Suprapubic skin (tissue), 4 donors: ENCODE data around the gene TKT. TPM values are rescaled to one million over a fixed set of nuclear protein-coding genes. Genes with fewer than 3 reads are reported as not detected.
A peak's percentile ranks its signal among the peaks of the same experiment; 100 is the strongest.

Experiments used
- DNase-seq, 2 donors: peaks; one replicate each; pipeline ENCODE4 v3.0.0-alpha.2; 2019; ENCODE audit warnings: low spot score in 2 of 2
- H3K27ac ChIP-seq: fragments of 200-600 bp; sonication (generic); one replicate; pipeline ENCODE4 v1.5.1; 2019
- H3K27me3 ChIP-seq: fragments of 200-600 bp; sonication (generic); one replicate; pipeline ENCODE4 v1.5.1; 2019
- H3K36me3 ChIP-seq: fragments of 200-600 bp; sonication (generic); one replicate; pipeline ENCODE4 v1.5.1; 2019
- H3K4me1 ChIP-seq: fragments of 200-600 bp; sonication (generic); one replicate; pipeline ENCODE4 v1.5.1; 2019
- H3K4me3 ChIP-seq: fragments of 200-600 bp; sonication (generic); one replicate; pipeline ENCODE4 v1.5.1; 2019; ENCODE audit warnings: mild to moderate bottlenecking
- H3K9me3 ChIP-seq: fragments of 200-600 bp; sonication (generic); one replicate; pipeline ENCODE4 v1.5.1; 2019
- EP300 ChIP-seq: sonication (generic); formaldehyde crosslinking; IDR thresholded peaks from one replicate; pipeline ENCODE4 v1.6.1; 2017; ENCODE audit warnings: antibody characterized with exemption
- POLR2A ChIP-seq, 2 donors: fragments of 450-650 bp; IDR thresholded peaks; one replicate each; pipeline ENCODE4 v1.6.1; 2017; ENCODE audit warnings: antibody characterized with exemption in 2 of 2, mild to moderate bottlenecking in 2 of 2, moderate library complexity in 2 of 2
- POLR2AphosphoS5 ChIP-seq, 3 donors: sonication (generic); formaldehyde crosslinking; IDR thresholded peaks; one replicate each; pipeline ENCODE4 v1.6.1; 2017; ENCODE audit warnings: antibody characterized with exemption in 3 of 3
- WGBS: methylation state at CpG from one replicate; pipeline ENCODE4 v1.1.5; 2018; 5-methylcytosine and 5-hydroxymethylcytosine counted together
- total RNA-seq, 4 donors: library from RNA; depleted of rRNA; stranded (reverse); fragments of >200 nt; gene quantifications; one replicate each; pipeline ENCODE4 v1.1.0, GENCODE V29; 2016
- TF ChIP-seq, protein P1 (sequence below), 2 donors: fragments of 200-600 bp in 1 of 2; fragments of 450-650 bp in 1 of 2; sonication (generic) in 1 of 2; IDR thresholded peaks; one replicate each; pipeline ENCODE4 v1.5.1; 2016 to 2019; ENCODE audit warnings: antibody characterized with exemption in 2 of 2, mild to moderate bottlenecking in 1 of 2, moderate library complexity in 1 of 2

The TKT gene
- total RNA-seq, 4 donors from 2014 or later = 107 to 194 (median 155) TPM

GRCh38 chr3:53195066-53195450 lies 60.8 kb downstream of the TKT start:
- H3K4me1 ChIP-seq = peaks cover 20% of the 10 kb centered on the region
- 84% methylated on average over 7 of the region's 10 CpGs for WGBS
- no peaks in the 10 kb centered on the region for H3K27me3 ChIP-seq
- H3K27ac ChIP-seq = no peak overlapping the region
- H3K36me3 ChIP-seq = peaks cover 13% of the 10 kb centered on the region
- H3K4me3 ChIP-seq = no peak overlapping the region
- DNase-seq = no peak
- TF ChIP-seq, protein P1, sequence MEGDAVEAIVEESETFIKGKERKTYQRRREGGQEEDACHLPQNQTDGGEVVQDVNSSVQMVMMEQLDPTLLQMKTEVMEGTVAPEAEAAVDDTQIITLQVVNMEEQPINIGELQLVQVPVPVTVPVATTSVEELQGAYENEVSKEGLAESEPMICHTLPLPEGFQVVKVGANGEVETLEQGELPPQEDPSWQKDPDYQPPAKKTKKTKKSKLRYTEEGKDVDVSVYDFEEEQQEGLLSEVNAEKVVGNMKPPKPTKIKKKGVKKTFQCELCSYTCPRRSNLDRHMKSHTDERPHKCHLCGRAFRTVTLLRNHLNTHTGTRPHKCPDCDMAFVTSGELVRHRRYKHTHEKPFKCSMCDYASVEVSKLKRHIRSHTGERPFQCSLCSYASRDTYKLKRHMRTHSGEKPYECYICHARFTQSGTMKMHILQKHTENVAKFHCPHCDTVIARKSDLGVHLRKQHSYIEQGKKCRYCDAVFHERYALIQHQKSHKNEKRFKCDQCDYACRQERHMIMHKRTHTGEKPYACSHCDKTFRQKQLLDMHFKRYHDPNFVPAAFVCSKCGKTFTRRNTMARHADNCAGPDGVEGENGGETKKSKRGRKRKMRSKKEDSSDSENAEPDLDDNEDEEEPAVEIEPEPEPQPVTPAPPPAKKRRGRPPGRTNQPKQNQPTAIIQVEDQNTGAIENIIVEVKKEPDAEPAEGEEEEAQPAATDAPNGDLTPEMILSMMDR (IDR thresholded peaks at IDR 0.05) = no peak
- TF ChIP-seq POLR2A (IDR thresholded peaks at IDR 0.05) (no peak), POLR2AphosphoS5 (IDR thresholded peaks at IDR 0.05) (no peak), EP300 (no peak)
- no peaks in the 10 kb centered on the region for H3K9me3 ChIP-seq

- H3K4me3 ChIP-seq = no peak overlapping the region
Measured at GRCh38 chr3:53194210-53195065, 61.4 kb downstream of the TKT start.

GRCh38 chr3:53193466-53194209 lies 62.2 kb downstream of the TKT start:
- no peak overlapping the region for H3K4me3 ChIP-seq
- H3K36me3 ChIP-seq = peaks cover 27% of the 10 kb centered on the region
- WGBS = 65% methylated on average over 11 of the region's 11 CpGs
- H3K27me3 ChIP-seq = no peaks in the 10 kb centered on the region
- H3K27ac ChIP-seq = no peak overlapping the region
- TF ChIP-seq EP300 (no peak), POLR2AphosphoS5 (IDR thresholded peaks at IDR 0.05) (no peak), POLR2A (IDR thresholded peaks at IDR 0.05) (no peak)
- TF ChIP-seq, protein P1 (IDR thresholded peaks at IDR 0.05) = no peak
- no peak for DNase-seq
- no peaks in the 10 kb centered on the region for H3K9me3 ChIP-seq
- H3K4me1 ChIP-seq = peaks cover 20% of the 10 kb centered on the region

More at GRCh38 chr3:53194210-53195065, 61.4 kb downstream of the TKT start:
- no peak for DNase-seq
- H3K4me1 ChIP-seq = peaks cover 20% of the 10 kb centered on the region
- no peaks in the 10 kb centered on the region for H3K9me3 ChIP-seq
- no peaks in the 10 kb centered on the region for H3K27me3 ChIP-seq
- TF ChIP-seq EP300 (no peak), POLR2A (IDR thresholded peaks at IDR 0.05) (no peak), POLR2AphosphoS5 (IDR thresholded peaks at IDR 0.05) (no peak)
- TF ChIP-seq, protein P1 (IDR thresholded peaks at IDR 0.05) = no peak
- H3K27ac ChIP-seq = no peak overlapping the region
- peaks cover 19% of the 10 kb centered on the region for H3K36me3 ChIP-seq
- WGBS = 73% methylated on average over 12 of the region's 14 CpGs

GRCh38 chr3:53192608-53193007 lies 63.2 kb downstream of the TKT start:
- no peak for TF ChIP-seq POLR2AphosphoS5 (IDR thresholded peaks at IDR 0.05)
- no peak for TF ChIP-seq EP300
- Histone ChIP-seq H3K27me3 (no peaks in the 10 kb centered on the region), H3K9me3 (no peaks in the 10 kb centered on the region), H3K4me3 (no peak overlapping the region), H3K27ac (no peak overlapping the region), H3K36me3 (peaks cover 32% of the 10 kb centered on the region), H3K4me1 (peaks cover 20% of the 10 kb centered on the region)
- WGBS = 38% methylated on average over 3 of the region's 3 CpGs
- no peak for DNase-seq

- WGBS = 84% methylated on average over 15 of the region's 16 CpGs
- Histone ChIP-seq H3K4me1 (peaks cover 20% of the 10 kb centered on the region), H3K4me3 (no peak overlapping the region), H3K27ac (no peak overlapping the region), H3K9me3 (no peaks in the 10 kb centered on the region), H3K36me3 (peaks cover 37% of the 10 kb centered on the region), H3K27me3 (no peaks in the 10 kb centered on the region)
- TF ChIP-seq EP300 = no peak
- TF ChIP-seq POLR2A (IDR thresholded peaks at IDR 0.05) = no peak
- no peak for TF ChIP-seq POLR2AphosphoS5 (IDR thresholded peaks at IDR 0.05)
- TF ChIP-seq, protein P1 (IDR thresholded peaks at IDR 0.05) = no peak
- peak in 1 of 2 donors; percentile 59 for DNase-seq
Measured at GRCh38 chr3:53191836-53192480, 63.9 kb downstream of the TKT start.
